K562 (cell line): ENCODE measurements around the gene AQP2. TPM values are rescaled to one million over a fixed set of nuclear protein-coding genes. Genes with fewer than 3 reads are reported as not detected.

Source experiments
- ATAC-seq: fragments of 200-7000 bp; cut with Tn5 transposase; 3 replicates; pipeline ENCODE4 v1.9.1; 2020; ENCODE audit warnings: moderate library complexity
- BruUV-seq: library from RNA; stranded (reverse); fragments of 400-500 nt; replicated peaks from 2 replicates; lab custom pipeline; 2021; lab: Mats Ljungman, UMichigan
- CTCF ChIA-PET: fragments of 300-600 bp; formaldehyde crosslinking; extraction: SDS; loops from one replicate; lab custom pipeline; 2021; ENCODE audit warnings: low intra/inter-chr PET ratio; lab: Yijun Ruan, JAX
- POLR2A ChIA-PET: fragments of 300-600, 350-650 bp; sonication (Branson Sonifier 250); formaldehyde crosslinking; extraction: SDS; loops from one replicate; lab custom pipeline; 2021; ENCODE audit warnings: antibody characterized with exemption, inconsistent platforms; lab: Yijun Ruan, JAX
- DNase-seq, 4 experiments: peaks; one replicate each; pipeline versions ENCODE4 v3.0.0 to v3.0.0-alpha.2; 2011 to 2018; ENCODE audit warnings: low spot score in 3 of 4, mixed read lengths in 3 of 4; ENCODE audit errors: extremely low read depth in 1 of 4
- FAIRE-seq: peaks from 2 replicates; lab custom pipeline; 2011; peaks lifted over from hg19 to GRCh38; lab: Jason Lieb, UNC
- H2AFZ ChIP-seq: 2 replicates; pipeline ENCODE4 v1.6.0; 2011; ENCODE audit warnings: low read depth, low read length, control low read depth, inconsistent platforms
- H3K27ac ChIP-seq: fragments of 200-600 bp; 3 replicates; pipeline ENCODE4 v1.8.0; 2011; ENCODE audit warnings: low read depth, mild to moderate bottlenecking, control low read depth, inconsistent platforms, low read length, moderate library complexity, mixed read lengths; ENCODE audit errors: extremely low read depth
- H3K27me3 ChIP-seq, 2 experiments: fragments of 300-600 bp in 1 of 2; 2 replicates in 1 of 2; 3 replicates in 1 of 2; pipeline versions ENCODE4 v1.6.0 to v1.8.0; 2011; ENCODE audit warnings: inconsistent platforms in 2 of 2, low read length in 2 of 2, mild to moderate bottlenecking in 1 of 2, mixed read lengths in 1 of 2, moderate library complexity in 1 of 2; ENCODE audit not compliant: control insufficient read depth in 2 of 2, insufficient read depth in 2 of 2
- H3K36me3 ChIP-seq: fragments of 300-600 bp; 3 replicates; pipeline ENCODE4 v1.8.0; 2011; ENCODE audit warnings: mild to moderate bottlenecking, low read length, inconsistent platforms; ENCODE audit not compliant: control insufficient read depth, insufficient read depth
- H3K4me1 ChIP-seq, 2 experiments: fragments of 200-600 bp in 1 of 2; replicated peaks in 1 of 2; 2 replicates in 1 of 2; 3 replicates in 1 of 2; pipeline versions ENCODE4 v1.5.1 to v1.8.0; 2011; ENCODE audit warnings: inconsistent platforms in 2 of 2, low read length in 2 of 2, mild to moderate bottlenecking in 1 of 2, mixed read lengths in 1 of 2, moderate library complexity in 1 of 2; ENCODE audit not compliant: control insufficient read depth in 2 of 2, insufficient read depth in 2 of 2
- H3K4me2 ChIP-seq: 2 replicates; pipeline ENCODE4 v1.6.1; 2011; ENCODE audit warnings: low read length, control low read depth, inconsistent platforms, mixed read lengths; ENCODE audit not compliant: insufficient read depth
- H3K4me3 ChIP-seq: fragments of 200-600 bp; sonication (generic), shearing (Covaris generic); 2 replicates; pipeline ENCODE4 v1.5.1; 2016; ENCODE audit warnings: control low read depth, inconsistent platforms
- H3K79me2 ChIP-seq: fragments of 200-600 bp; 3 replicates; pipeline ENCODE4 v1.8.0; 2011; ENCODE audit warnings: low read length, inconsistent platforms; ENCODE audit not compliant: control insufficient read depth, insufficient read depth
- H3K9ac ChIP-seq, 2 experiments: 2 replicates each; pipeline versions ENCODE4 v1.6.0 to v1.6.1; 2011; ENCODE audit warnings: low read depth in 2 of 2, low read length in 2 of 2, control low read depth in 1 of 2, inconsistent platforms in 1 of 2, mild to moderate bottlenecking in 1 of 2, mixed read lengths in 1 of 2; ENCODE audit not compliant: insufficient read depth in 1 of 2
- H3K9me1 ChIP-seq: one replicate; pipeline ENCODE4 v1.6.0; 2011; ENCODE audit warnings: inconsistent platforms, mild to moderate bottlenecking, low read length, moderate library complexity; ENCODE audit not compliant: control insufficient read depth, insufficient read depth
- H3K9me3 ChIP-seq: replicated peaks from 2 replicates; pipeline ENCODE4 v1.5.1; 2011; ENCODE audit warnings: low read depth, low read length, inconsistent platforms; ENCODE audit not compliant: control insufficient read depth, insufficient read depth
- H4K20me1 ChIP-seq: replicated peaks from 2 replicates; pipeline ENCODE4 v1.6.1; 2011; ENCODE audit warnings: low read length, inconsistent platforms, mixed read lengths; ENCODE audit not compliant: control insufficient read depth, insufficient read depth
- BDP1 ChIP-seq: IDR thresholded peaks from 3 replicates; pipeline ENCODE4 v1.6.1; 2011; ENCODE audit not compliant: insufficient read length, insufficient read depth
- SAFB ChIP-seq: fragments of 200-400 bp; formaldehyde crosslinking; IDR thresholded peaks from 2 replicates; pipeline ENCODE4 v1.6.1; 2017; ENCODE audit warnings: low read depth, low read length, borderline replicate concordance
- ZFP91 ChIP-seq: sonication (generic); formaldehyde crosslinking; IDR thresholded peaks from 2 replicates; pipeline ENCODE4 v1.8.0; 2022; ENCODE audit warnings: mild to moderate bottlenecking, missing genetic modification reagents
- ZNF146 ChIP-seq: IDR thresholded peaks from one replicate; pipeline ENCODE4 v1.6.1; 2018; ENCODE audit warnings: missing compliant biosample characterization; ENCODE audit not compliant: unreplicated experiment
- ZNF77 ChIP-seq: fragments of 250-450 bp; sonication (Bioruptor Pico); IDR thresholded peaks from 2 replicates; pipeline ENCODE4 v1.5.0; 2020
- WGBS: fragments of 100-300 bp; shearing (Covaris generic); methylation state at CpG from one replicate; pipeline ENCODE4 v1.1.6; 2016; ENCODE audit warnings: low coverage, mixed read lengths; ENCODE audit not compliant: insufficient coverage; ENCODE audit errors: missing lambda C conversion rate; 5-methylcytosine and 5-hydroxymethylcytosine counted together
- in situ Hi-C: fragments of 300-500 bp; cut with MboI; formaldehyde crosslinking; loops from 4 replicates; pipeline ENCODE4 v1.15.0; 2018; ENCODE audit warnings: inconsistent platforms, mixed read lengths
- intact Hi-C: fragments of 100-400 bp; cut with micrococcal nuclease; formaldehyde crosslinking; loops from 2 replicates; pipeline ENCODE4 v1.14.2; 2022
- polyA plus RNA-seq, 8 experiments: library from polyadenylated mRNA; depleted of rRNA in 4 of 8; stranded (reverse) in 5 of 8; unstranded in 3 of 8; fragments of >200 nt; fragmentation: Nextera tagmentation in 2 of 8; fragmentation: Illumina TruSeq in 1 of 8; extraction: Ambion mirVana in 2 of 8; extraction: Trizol in 1 of 8; gene quantifications; 2 replicates each; pipeline versions ENCODE4 v1.2.1 to v1.2.3, GENCODE V29; 2011 to 2014; ENCODE audit warnings: inconsistent platforms in 1 of 8, missing spikeins in 1 of 8
- total RNA-seq, 7 experiments: library from RNA; depleted of rRNA in 6 of 7; stranded (reverse); fragments of >200 nt in 6 of 7; fragmentation: Illumina TruSeq in 2 of 7; extraction: Trizol in 2 of 7; gene quantifications; 2 replicates each; pipeline versions ENCODE4 v1.2.1 to v1.2.3, GENCODE V29; 2011 to 2021; ENCODE audit warnings: low replicate concordance in 1 of 7

AQP2 gene
- total and polyA plus RNA-seq, 9 of the 15 experiments (the other 6 are each of a cell fraction or from before 2014, with no cell fraction given), result not detected

GRCh38 chr12:49901026-49901425 lies 49.5 kb upstream of the AQP2 start:
- no peak overlapping the region for H3K4me2 ChIP-seq
- no peak overlapping the region for H3K9ac ChIP-seq
- 10% methylated on average over 2 of the region's 4 CpGs for WGBS
- TF ChIP-seq ZNF77 (CRISPR knock-in tag), result no peak
- no peak for TF ChIP-seq SAFB
- TF ChIP-seq ZFP91 (CRISPR knock-in tag), result no peak
- 0 out of 2 replicates have a peak overlapping the region, but pooled peaks have one; percentile 2 for H2AFZ ChIP-seq
- no peaks in the 10 kb centered on the region for H3K9me3 ChIP-seq
- ATAC-seq, result no peak
- H3K27ac ChIP-seq, result no peak overlapping the region
- H3K36me3 ChIP-seq, result no peaks in the 10 kb centered on the region
- H3K4me3 ChIP-seq, result no peak overlapping the region
- H3K27me3 ChIP-seq, result peaks cover 4 to 17% of the 10 kb centered on the region in 2 experiments; a peak in 3 of 5 replicates
- POLR2A ChIA-PET, result interaction anchor here (0.7 to 1.4 kb wide), 2 partner anchors 9 to 462 kb away, joined by 3 to 4 read pairs; no protein-coding TSS in a partner anchor
- peaks cover 22 to 36% of the 10 kb centered on the region in 2 experiments for H3K4me1 ChIP-seq
- DNase-seq, result no peak
- BruUV-seq, result no TSS peak
- in situ Hi-C loops (no loop called here), intact Hi-C loops (no loop called here)
- H4K20me1 ChIP-seq, result no peaks in the 10 kb centered on the region
- CTCF ChIA-PET, result no interaction called here
- no peaks in the 10 kb centered on the region for H3K9me1 ChIP-seq
- no peaks in the 10 kb centered on the region for H3K79me2 ChIP-seq
- no peak for FAIRE-seq

- 36% methylated on average over 4 of the region's 5 CpGs for WGBS
- no peak overlapping the region for H3K27ac ChIP-seq
- H3K9me3 ChIP-seq, result no peaks in the 10 kb centered on the region
- CTCF ChIA-PET, result no interaction called here
- no peaks in the 10 kb centered on the region for H4K20me1 ChIP-seq
- H3K79me2 ChIP-seq, result no peaks in the 10 kb centered on the region
- H3K4me3 ChIP-seq, result no peak overlapping the region
- intact Hi-C loops, result no loop called here
- peak overlapping the region; percentile 67 for H2AFZ ChIP-seq
- H3K36me3 ChIP-seq, result no peaks in the 10 kb centered on the region
- no peak overlapping the region for H3K4me2 ChIP-seq
- TF ChIP-seq BDP1, result no peak
- no peak for TF ChIP-seq ZNF146 (CRISPR knock-in tag)
- H3K27me3 ChIP-seq, result peaks cover 4 to 17% of the 10 kb centered on the region in 2 experiments; a peak in 3 of 5 replicates
- H3K9ac ChIP-seq, result peak overlapping the region in 1 of 2 experiments; percentile 6; a peak in 1 of 4 replicates
- POLR2A ChIA-PET, result no interaction called here
- no peak for DNase-seq
- BruUV-seq, result no TSS peak
- in situ Hi-C loops, result no loop called here
- no peak for ATAC-seq
- peaks cover 22 to 35% of the 10 kb centered on the region in 2 experiments for H3K4me1 ChIP-seq
- no peak for FAIRE-seq
- no peaks in the 10 kb centered on the region for H3K9me1 ChIP-seq
Measured at GRCh38 chr12:49901986-49902385, 48.6 kb upstream of the AQP2 start.
